Embryonic facial prominence (tissue), 1 donor: ENCODE data around the gene MCF2L.
"Not testable (repeated sequence)": the region's sequence is repeated elsewhere in the genome, so short reads cannot be mapped to it uniquely, and the experiment has no call there.

Experiments
- DNase-seq: peaks from one replicate; pipeline ENCODE4 v3.0.0-alpha.2; 2016; ENCODE audit errors: extremely low spot score

The MCF2L gene

DNA sequence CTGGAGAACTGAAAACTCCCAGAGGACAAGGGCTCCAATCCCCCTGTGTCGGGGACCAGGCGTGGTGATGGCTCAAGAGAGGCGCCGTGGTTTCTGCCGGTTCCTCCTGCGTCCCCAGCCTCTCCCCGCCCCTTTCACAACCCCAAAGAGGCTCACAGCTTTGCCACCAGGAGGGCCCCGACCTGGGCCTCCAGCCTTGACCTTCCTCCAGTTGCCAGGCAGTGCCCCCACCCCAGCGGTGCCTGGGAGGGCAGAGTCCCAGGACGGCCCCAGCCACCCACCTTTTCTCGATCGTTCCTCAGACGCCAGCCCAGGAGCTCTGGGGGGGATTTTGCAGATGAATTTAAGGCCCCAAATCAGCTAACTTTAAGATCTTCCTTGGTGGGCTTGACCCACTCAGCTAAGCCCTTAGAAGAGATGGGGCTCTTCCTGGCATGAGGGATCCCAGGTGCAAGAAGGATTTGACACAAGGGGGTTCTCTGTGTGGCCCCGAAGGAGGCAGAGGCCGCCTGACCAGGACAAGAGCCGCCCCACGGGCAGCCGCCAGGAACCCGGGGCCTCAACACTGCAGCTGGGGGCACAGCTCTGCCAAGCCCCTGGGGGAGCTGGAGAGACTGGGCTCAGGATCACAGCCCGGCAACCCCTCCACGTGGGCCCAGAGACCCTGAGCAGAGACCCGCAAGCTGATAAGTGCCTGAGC lies 47.0 kb downstream of the MCF2L start:
- no peak for DNase-seq

DNA sequence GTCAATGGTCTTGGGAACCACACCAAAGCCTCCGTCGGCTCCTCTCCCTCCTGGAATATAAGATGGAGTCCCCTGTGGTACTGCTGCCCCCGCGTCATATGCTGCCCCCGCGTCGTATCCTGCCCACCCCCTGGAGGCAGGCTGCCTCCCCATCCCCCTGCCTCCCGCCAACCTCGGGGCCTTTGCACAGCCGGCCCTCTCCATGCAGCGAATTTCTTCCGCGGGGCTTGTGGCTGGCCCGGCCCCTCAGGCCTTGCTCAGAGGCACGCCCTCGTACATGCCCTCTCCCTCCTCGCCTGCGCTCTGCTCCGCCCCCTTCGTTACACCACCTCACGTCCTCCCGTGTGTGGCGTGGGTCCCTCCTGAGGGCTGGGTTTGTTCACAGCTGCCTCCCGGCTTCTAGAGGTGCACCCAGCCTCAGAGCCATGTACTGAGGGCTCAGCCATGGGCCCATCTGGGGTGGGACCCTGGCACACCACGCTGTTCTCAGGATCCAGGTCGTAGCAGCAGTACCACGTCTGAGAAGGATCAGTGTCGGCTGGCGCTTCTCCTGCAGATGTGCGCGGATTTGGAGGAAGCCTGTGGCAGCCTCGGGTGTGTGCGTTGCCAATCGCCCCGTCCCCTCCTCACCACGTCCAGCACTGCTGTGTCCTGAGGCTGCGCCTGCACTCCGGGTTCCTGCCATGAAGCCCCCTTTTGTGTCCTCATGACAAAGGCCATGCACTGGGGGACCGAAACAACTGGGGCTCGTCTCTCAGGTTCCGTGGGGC lies 47.7 kb downstream of the MCF2L start:
- DNase-seq: no peak

DNA sequence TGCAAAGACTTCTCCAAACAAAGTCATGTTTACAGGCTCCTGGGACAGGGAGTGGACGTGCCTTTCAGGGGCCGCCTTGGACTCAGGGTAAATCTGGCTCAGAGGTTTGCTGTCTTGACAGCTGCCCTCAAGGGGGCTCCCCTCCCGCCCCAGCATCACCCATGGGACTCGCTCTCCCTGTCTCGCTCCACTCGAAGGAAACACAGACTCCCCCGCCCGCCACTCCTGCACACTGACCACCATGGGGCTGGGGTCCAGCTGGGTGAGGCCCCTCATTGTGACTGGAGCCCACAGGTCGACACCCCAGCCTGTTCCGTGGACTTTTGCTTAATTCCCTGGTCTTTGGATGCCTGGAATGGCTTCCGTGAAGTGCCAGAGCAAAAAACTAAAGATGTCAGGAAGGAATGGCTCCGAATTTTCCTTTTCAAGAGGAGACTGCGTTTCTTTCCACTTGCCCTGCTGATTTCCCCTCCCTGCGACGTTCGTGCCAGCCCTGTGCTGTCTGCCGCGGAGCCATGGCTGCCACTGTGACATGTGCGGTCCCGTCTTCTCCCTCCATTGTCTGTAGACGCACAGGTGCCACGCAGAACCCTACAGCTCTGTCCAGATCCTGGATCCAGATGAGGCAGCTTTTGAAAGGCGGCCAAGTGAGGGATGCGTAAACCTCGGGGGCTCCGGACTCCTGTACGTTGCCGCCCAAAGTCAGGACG lies 48.6 kb downstream of the MCF2L start:
- no peak for DNase-seq

DNA sequence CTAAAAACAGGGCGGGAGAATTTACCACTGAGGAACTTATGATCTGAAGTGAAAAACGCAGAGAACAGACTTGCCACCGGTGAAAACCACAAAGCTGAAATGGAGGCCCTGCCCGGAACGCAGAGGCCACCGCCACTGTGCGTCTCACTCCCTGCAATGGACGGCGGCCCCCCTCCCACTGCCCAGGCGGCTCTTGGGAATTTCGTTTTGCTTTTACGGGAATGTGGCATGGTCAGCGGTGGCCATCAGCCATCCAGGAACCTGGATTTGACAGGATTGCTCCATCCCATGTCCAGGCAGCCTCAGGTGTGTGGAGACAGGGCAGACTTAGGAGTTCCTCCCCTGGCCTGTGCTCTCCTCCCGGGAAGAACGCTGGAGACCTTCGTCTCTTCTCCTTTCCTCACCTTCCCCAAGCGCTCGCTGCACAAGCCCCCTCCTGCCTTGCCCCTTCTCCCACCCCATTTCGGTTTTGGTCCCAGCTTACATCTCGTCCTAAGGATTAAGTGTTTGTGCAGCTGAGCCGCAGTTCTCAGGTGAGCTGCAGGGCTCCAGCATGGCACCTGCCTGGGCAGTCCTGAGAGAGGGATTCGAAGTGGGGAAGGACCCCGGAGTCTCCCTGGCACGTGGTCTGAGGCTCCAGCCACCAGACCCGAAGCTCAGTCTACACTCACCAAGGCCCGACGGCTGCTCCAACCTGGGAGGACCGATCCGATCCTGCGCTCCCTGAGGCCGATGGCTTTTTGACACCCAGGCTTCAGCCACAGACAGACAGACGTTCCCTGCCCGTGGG lies 49.9 kb downstream of the MCF2L start:
- no peak for DNase-seq

DNA sequence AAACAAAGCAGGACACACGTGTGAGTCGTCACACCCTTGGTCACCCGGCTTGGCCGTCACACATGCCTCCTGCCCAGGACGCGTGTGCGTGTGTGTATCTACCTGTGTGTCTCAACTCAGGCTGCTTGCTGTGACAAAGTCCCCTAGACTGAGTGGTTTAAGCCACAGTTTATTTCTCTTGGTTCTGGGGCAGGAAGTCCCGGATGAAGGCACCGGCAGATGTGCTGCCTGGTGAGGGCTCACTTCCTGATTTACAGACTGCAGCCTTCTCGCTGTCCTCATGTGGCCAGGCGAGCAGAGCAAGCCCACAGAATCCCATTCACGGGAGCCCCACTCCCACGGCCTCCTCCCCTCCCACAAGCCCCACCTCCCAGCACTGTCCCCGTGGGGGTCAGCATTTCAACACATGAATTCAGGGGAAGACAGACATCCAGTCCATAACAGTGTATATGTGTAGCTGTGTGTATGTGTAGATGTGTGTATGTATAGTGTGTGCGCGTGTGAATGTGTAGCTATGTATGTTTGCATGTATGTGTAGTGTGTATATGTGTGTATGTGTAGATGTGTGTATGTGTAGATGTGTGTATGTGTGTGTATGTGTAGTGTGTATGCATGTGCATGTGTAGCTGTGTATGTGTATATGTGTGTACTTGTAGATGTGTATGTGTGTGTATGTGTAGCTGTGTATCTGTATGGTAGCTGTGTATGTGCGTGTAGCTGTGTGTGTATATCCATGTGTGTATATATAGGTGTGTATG lies 51.5 kb downstream of the MCF2L start:
- no peak for DNase-seq

DNA sequence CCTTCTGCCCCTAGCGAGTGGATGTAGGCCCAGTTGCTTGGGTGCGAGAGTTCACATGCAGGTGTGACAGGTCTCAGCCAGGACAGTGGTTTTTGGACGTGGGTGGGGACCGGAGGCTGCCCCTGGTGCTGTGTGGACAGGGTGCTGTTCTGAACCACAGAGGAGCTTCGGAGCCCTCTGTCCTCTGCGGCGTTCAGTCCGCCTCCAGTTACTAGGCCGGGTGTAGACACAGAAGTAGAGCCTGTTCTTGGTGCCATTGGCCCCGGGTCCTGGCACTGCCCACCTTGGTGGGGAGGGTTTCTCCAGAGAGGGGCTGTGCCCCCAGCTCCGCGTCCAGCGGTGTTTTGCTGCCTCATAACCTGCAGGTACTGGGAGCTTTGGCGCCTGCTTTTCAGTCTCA lies 52.4 kb downstream of the MCF2L start:
- no peak for DNase-seq

DNA sequence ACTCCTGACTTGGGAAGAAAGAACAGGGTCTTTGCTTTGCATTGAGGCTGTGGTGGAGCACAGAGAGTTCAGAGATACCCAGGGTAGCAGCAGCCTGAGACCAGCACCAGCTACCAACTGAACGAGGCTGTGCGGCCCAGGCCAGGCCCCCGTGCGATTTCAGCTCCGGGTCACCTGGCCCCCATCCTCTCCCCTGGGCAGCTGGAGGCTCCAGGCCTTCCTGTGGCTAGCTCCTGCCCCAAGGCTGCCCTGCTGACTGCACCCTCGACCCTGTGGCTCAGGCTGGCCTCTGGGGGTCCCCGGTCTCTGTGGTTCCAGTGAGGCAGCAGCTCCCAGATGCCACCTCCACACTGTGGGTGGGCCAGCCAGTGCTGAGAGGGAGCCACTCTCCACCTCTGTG lies 52.8 kb downstream of the MCF2L start:
- DNase-seq: no peak

DNA sequence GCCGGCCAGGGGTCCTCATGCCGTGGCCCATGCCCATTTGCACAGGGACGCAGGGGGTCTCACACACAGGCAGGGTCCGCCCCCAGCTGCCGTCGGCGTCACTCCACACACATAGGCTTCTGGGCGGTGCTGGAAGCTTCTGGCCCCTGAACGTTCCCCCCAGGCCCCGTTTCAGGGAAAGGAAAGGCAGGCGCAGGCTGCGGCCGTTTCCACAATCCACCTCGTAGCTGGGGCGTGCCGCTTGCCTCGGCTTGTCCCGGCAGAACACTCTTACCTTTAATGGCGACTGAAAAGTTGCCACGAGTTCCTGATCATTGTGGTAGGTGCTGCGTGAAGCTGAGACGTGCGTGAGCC lies 53.4 kb downstream of the MCF2L start:
- DNase-seq: no peak

DNA sequence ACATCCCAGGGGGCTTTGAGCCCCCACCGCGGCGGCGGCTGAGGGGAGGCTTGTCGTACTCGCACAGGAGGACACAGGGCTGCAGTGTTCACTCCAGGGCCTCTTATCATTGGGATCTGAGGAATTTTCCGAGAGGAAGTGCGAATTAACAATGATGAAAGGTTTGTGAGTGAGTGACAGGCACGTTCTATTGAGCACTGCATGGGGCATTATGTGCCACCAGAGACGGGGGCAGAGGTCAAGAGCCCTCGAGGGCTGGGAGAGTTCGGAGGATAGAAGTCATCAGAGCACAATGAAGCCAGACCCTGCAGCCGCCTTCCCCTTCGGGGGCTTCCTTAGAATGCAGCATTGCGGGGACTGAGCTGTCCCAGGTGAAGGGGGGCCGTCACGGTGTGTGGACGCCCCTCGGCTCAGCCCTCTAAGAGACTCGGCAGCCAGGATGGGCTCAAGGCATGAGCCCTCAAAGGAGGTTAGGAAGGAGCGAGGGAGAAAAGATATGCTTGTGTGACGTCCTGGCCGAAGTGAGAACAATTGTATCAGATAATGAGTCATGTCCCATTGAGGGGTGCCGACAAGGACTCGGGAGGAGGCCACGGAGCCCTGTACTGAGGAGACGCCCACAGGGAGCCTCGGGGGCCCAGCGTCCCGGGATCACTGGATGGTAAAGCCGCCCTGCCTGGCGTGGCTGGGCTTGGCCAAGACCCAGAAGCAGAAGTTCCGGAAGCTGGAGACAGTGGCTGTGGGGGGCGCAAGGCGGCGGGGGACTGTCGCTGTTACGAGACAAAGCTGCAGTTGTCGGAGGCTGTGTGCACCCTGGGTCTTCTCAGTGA lies 53.9 kb downstream of the MCF2L start:
- DNase-seq: no peak

DNA sequence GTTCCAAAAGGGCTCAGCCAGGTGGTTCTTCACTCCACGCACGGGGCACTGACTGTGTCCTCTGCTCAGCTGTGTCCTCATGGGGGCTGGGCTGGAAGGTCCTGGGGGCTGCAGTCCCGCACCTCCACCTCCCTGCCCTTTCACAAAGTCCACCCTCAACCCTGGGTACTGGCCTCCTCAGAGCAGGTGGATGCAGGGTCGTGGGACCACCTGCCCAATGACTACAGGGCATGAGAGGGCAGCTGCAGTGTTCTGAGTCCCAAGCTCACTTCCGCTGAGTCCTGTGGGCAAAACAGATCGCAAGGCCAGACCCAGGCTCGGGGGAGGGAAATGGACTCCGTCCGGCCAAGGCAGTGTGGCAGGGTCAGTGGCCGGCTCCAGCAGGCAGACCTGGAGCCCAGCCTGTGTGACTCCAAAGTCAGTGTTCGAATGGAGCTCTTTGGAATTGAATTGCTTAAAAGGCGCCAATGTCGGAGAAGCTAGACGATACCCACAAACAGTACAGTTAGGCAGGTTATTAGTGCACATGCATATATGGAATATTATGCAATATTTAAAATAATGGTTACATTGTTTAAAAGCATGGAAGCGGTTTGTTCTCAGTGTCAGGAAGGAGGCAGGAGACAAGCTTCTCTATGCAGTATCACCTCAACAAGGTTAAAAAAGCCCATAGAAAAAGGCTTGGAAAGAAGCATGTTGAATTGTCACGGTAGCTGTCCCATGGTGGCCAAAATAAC lies 54.8 kb downstream of the MCF2L start:
- no peak for DNase-seq

DNA sequence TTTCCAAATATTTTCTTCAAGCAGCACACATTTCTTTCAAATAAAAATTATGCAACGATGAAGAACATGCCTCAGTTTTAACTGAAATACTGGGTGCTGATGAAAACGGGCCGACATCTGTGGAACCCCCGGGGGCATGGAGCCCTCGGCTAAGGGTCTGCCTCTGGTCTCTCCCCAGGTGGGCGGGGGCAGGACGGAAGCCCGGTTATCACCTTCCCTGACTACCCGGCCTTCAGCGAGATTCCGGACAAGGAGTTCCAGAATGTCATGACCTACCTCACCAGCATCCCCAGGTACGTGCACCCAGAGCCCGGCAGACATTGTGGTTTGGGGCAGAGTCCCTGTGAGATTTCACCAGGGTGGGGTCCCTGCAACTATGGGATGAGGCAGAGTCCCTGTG lies 55.5 kb downstream of the MCF2L start:
- DNase-seq: no peak

DNA sequence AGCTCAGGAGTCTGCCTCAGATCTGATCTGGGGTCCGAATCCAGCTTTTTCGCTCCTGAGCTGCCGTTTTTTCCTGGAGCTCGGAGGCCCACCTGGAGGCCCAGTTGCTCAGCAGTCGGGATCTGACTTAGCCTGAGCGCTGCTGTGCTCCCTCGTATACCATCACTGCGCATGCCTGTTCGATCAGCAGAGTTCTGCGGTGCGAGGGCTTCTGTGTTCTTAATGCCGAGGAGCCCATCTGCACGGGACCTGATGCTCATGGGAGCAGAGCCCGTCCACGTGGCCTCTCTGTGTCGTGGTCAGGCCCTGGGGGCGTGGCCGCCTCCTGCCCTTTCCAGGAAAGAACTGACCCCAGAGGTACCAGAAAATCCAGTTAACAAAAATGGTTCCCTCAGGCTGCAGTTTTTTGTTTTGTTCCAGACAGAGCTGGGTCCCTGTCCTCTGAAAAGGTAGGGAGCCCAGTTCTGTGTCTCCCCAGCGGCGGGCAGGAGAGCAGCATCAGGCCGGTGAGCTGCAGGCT lies 57.4 kb downstream of the MCF2L start:
- no peak for DNase-seq

DNA sequence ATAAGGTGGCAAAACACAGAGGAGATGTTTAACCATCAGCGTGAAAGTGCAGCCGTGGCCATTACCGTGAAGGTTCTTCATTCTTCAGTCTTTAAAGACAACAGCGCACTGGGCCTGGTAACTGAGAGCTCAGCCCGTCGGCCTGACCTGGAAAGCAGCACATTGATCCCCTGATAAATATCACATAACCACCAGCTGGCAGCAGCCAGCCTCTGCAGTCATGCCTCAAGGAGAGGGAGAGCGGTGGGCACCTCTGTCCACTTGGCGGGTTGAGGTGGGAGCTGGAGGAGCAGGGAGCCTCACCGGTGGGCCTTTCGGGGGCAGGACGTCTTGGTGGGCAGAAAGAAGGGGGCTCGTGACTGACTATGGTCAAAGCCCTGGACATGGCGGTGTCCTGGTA lies 58.1 kb downstream of the MCF2L start:
- DNase-seq: no peak

DNA sequence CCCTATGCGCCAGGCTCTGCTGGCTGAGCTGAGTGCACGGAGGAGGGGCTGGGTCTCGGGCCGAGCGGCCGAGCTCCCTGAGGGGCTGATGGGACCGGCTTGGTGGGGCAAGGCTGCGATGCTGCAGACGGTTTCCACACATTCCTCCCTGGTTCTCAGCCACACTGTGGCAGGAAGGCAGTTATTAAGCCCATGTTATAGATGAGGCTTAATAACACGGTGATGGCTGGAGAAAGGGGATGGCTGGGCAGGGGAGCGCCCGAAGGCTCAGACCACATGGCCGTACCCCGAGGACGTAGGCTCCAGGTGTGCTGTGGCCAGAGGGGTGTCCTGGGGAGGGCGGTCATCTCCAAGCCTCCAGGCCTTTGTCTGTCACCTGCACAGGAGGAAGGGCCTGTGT lies 58.6 kb downstream of the MCF2L start:
- no peak for DNase-seq

DNA sequence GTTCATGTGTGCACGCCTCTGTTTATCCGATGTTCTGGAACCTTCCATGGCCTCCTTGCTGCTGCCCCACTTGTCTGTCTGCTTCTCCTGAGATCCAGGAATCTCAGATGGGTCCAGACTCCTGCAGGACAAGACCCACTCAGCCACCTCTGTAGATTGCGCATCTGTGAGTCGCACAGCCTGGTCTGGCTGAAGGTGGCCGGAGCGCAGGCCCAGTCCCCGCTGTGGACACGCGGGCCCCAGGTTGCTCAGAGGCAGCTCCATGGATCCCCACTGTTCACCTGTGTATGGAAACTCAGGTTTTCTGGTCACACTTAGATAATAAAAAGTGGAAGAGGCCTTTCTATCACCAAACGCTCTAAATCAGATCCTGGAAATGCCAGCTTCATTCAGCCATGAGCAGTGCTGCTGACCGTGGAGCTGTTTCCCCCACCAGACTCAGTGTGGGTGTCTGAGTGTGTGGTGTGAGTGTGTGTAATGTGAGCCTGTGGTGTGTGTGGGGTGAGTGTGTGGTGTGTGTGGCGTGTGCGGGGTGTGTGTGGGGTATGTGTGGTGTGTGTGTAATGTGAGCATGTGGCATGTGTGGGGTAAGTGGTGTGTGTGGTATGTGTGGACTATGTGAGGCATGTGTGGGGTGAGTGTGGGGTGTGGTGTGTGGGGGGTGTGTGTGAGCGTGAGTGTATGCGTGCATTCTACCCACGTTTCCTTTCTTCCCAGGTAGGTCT lies 59.5 kb downstream of the MCF2L start:
- DNase-seq: no peak

DNA sequence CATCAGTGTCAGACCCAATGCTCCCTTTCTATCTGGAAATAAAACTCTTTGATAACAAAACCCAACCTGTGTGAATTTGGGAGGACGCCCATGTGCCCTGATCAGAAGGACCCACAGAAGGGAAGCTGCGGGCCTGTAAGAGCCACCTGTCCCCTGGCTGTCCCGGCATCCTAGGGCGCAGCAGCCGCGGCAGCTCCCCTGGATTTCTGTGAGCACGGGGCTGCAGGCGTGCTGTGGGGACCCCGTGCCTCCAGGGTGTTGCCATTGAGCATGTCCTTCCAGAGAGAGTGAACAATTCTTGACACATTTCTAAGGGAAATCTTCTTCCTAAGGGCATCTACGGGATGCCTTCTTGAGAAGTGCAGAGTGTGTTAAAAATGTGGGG lies 60.0 kb downstream of the MCF2L start:
- no peak for DNase-seq

DNA sequence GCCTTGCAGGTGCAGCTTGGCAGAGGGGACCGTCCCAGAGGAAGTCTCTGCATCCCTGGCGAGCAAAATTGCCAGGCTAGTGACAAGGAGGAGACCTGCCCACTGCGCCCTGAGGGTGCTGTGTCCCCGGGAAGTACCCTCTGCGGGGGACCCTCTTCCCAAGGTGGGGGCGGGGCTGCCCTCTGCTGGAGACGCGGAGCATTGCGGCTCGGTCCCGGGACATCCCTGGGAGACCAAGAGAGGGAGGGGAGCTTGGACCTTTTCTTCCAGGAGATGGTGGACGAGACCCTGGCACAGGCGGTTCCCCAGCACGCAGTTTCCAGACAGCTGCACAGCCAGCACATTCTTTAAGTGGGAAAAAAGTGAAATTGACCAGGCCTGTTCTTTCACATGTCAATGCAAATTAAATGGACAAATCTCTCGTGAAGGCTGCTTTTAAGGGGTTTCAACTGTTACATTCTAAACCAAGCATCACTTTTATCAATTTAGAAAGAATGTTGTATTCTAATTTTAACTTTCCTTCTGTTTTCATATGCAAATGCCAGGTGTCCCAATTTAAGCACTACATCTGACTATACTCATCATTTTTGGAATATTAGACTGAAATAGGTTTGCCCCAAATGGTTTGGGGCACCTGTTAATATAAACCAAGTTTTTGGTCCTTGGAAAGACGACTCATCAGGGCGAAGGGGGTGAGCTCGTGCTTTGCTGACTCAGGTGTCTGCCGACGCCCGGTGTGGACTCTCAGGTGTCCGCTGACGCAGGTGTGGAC lies 60.7 kb downstream of the MCF2L start:
- no peak for DNase-seq

DNA sequence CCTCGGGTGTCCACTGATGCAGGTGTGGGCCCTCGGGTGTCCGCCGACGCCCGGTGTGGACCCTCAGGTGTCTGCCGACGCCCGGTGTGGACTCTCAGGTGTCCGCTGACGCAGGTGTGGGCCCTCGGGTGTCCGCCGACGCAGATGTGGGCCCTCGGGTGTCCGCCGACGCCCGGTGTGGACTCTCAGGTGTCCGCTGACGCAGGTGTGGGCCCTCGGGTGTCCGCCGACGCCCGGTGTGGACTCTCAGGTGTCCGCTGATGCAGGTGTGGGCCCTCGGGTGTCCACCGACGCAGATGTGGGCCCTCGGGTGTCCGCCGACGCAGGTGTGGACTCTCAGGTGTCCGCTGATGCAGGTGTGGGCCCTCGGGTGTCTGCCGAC lies 61.2 kb downstream of the MCF2L start:
- not testable (repeated sequence) for DNase-seq
